Lower lobe of right lung (tissue), 2 donors: Measurements from ENCODE around the gene CYBA. TPM values are rescaled to one million over a fixed set of nuclear protein-coding genes. Genes with fewer than 3 reads are reported as not detected.

Experiments
- ATAC-seq, 2 donors: fragments of 200-7000 bp; cut with Tn5 transposase; one replicate each; pipeline ENCODE4 v1.9.1; 2020 to 2022; ENCODE audit warnings: mild to moderate bottlenecking in 2 of 2, moderate library complexity in 2 of 2
- DNase-seq: peaks from one replicate; pipeline ENCODE4 v3.0.0-alpha.2; 2020
- H3K27ac ChIP-seq: fragments of 200-600 bp; one replicate; pipeline ENCODE4 v1.8.0; 2022
- H3K27me3 ChIP-seq: fragments of 200-600 bp; one replicate; pipeline ENCODE4 v1.8.0; 2022; ENCODE audit warnings: low read depth
- H3K36me3 ChIP-seq: fragments of 200-600 bp; one replicate; pipeline ENCODE4 v1.8.0; 2022; ENCODE audit warnings: mild to moderate bottlenecking
- H3K4me1 ChIP-seq: fragments of 200-600 bp; one replicate; pipeline ENCODE4 v1.8.0; 2022
- H3K4me3 ChIP-seq: fragments of 200-600 bp; one replicate; pipeline ENCODE4 v1.8.0; 2022; ENCODE audit warnings: mild to moderate bottlenecking
- H3K9me3 ChIP-seq: fragments of 200-600 bp; one replicate; pipeline ENCODE4 v1.8.0; 2022
- CTCF ChIP-seq: fragments of 200-600 bp; IDR thresholded peaks from one replicate; pipeline ENCODE4 v1.8.0; 2022; ENCODE audit warnings: antibody characterized with exemption, mild to moderate bottlenecking
- intact Hi-C: fragments of 100-400 bp; cut with DNase I; formaldehyde crosslinking; loops from one replicate; pipeline ENCODE4 v1.11.0; 2022
- total RNA-seq: library from RNA; stranded (reverse); fragmentation: NEBNext Ultra II Directional; extraction: Animal tissue kit (Norgen Biotek cat#: 25700); gene quantifications from one replicate; pipeline ENCODE4 v1.2.1, GENCODE V29; 2021
- donor health status: DM: no; HTN: yes; CAD: no; lungs with severe emphysema.

The CYBA gene
- total RNA-seq, 1 donor from 2014 or later = 371 TPM

- DNase-seq = no peak
- no peaks in the 10 kb centered on the region for H3K27me3 ChIP-seq
- no peak overlapping the region for H3K4me3 ChIP-seq
- no peak for ATAC-seq
- H3K36me3 ChIP-seq = peaks cover 52% of the 10 kb centered on the region
- intact Hi-C loops = no loop called here
- peak overlapping the region; percentile 24 for H3K27ac ChIP-seq
- H3K9me3 ChIP-seq = no peaks in the 10 kb centered on the region
- peaks cover 46% of the 10 kb centered on the region for H3K4me1 ChIP-seq
- no peak for TF ChIP-seq CTCF
Measured at GRCh38 chr16:88697116-88697830, 46.4 kb upstream of the CYBA start.

GRCh38 chr16:88696441-88696840 is 45.6 kb upstream of the CYBA start:
- H3K27me3 ChIP-seq = peaks cover 7% of the 10 kb centered on the region
- H3K4me3 ChIP-seq = no peak overlapping the region
- H3K27ac ChIP-seq = no peak overlapping the region
- ATAC-seq (no peak), DNase-seq (no peak)
- peaks cover 52% of the 10 kb centered on the region for H3K36me3 ChIP-seq
- intact Hi-C loops = no loop called here
- H3K4me1 ChIP-seq = peaks cover 46% of the 10 kb centered on the region
- no peaks in the 10 kb centered on the region for H3K9me3 ChIP-seq
- no peak for TF ChIP-seq CTCF

- Histone ChIP-seq H3K4me3 (no peak overlapping the region), H3K27ac (no peak overlapping the region), H3K36me3 (peaks cover 52% of the 10 kb centered on the region), H3K9me3 (no peaks in the 10 kb centered on the region), H3K4me1 (peaks cover 46% of the 10 kb centered on the region), H3K27me3 (peaks cover 14% of the 10 kb centered on the region)
- TF ChIP-seq CTCF = no peak
- no peak for DNase-seq
- no peak for ATAC-seq
- intact Hi-C loops = no loop called here
Measured at GRCh38 chr16:88695753-88696152, 44.9 kb upstream of the CYBA start.

- no peak for ATAC-seq
- TF ChIP-seq CTCF = no peak
- DNase-seq = no peak
- Histone ChIP-seq H3K4me3 (no peak overlapping the region), H3K36me3 (peaks cover 49% of the 10 kb centered on the region), H3K27ac (no peak overlapping the region), H3K27me3 (peaks cover 16% of the 10 kb centered on the region), H3K9me3 (no peaks in the 10 kb centered on the region), H3K4me1 (peaks cover 41% of the 10 kb centered on the region)
- intact Hi-C loops = no loop called here
Measured at GRCh38 chr16:88695218-88695617, 44.4 kb upstream of the CYBA start.

- no peak for ATAC-seq
- no peak for TF ChIP-seq CTCF
- DNase-seq = peak; percentile 33
- H3K9me3 ChIP-seq = no peaks in the 10 kb centered on the region
- H3K36me3 ChIP-seq = peaks cover 41% of the 10 kb centered on the region
- intact Hi-C loops = no loop called here
- H3K4me3 ChIP-seq = no peak overlapping the region
- H3K4me1 ChIP-seq = peaks cover 34% of the 10 kb centered on the region
- peaks cover 18% of the 10 kb centered on the region for H3K27me3 ChIP-seq
- no peak overlapping the region for H3K27ac ChIP-seq
Measured at GRCh38 chr16:88694221-88695087, 43.6 kb upstream of the CYBA start.
